ENCODE measurements around the gene VAPA.
A peak's percentile ranks its signal among the peaks of the same experiment; 100 is the strongest.
"Not testable (repeated sequence)": the region's sequence is repeated elsewhere in the genome, so short reads cannot be mapped to it uniquely, and the experiment has no call there.

Gene VAPA

GRCh38 chr18:9906481-9906880 lies 7.3 kb upstream of the VAPA start:
- H3K9me3 ChIP-seq (ENCODE audit: control insufficient read depth, low read depth, low read length) = no peaks in the 10 kb centered on the region
- no peak overlapping the region for H3K4me3 ChIP-seq (ENCODE audit: low read length)
- H3K9ac ChIP-seq (ENCODE audit: low read length) = no peak overlapping the region
- no peaks in the 10 kb centered on the region for H3K4me1 ChIP-seq (ENCODE audit: control insufficient read depth, low read depth, low read length)
- H3K27ac ChIP-seq (ENCODE audit: low read length) = no peak overlapping the region
- no peaks in the 10 kb centered on the region for H3K27me3 ChIP-seq (ENCODE audit: control insufficient read depth, insufficient read depth, low read length)
- H3K36me3 ChIP-seq (ENCODE audit: control insufficient read depth, low read depth, low read length) = no peaks in the 10 kb centered on the region

- Histone ChIP-seq H3K27me3 (ENCODE audit: control insufficient read depth, insufficient read depth, low read length) (peaks cover 3% of the 10 kb centered on the region), H3K36me3 (ENCODE audit: control insufficient read depth, low read depth, low read length) (no peaks in the 10 kb centered on the region), H3K27ac (ENCODE audit: low read length) (no peak overlapping the region), H3K4me1 (ENCODE audit: control insufficient read depth, low read depth, low read length) (peaks cover under 1% of the 10 kb centered on the region), H3K9me3 (ENCODE audit: control insufficient read depth, low read depth, low read length) (no peaks in the 10 kb centered on the region), H3K9ac (ENCODE audit: low read length) (no peak overlapping the region), H3K4me3 (ENCODE audit: low read length) (no peak overlapping the region)
Measured at GRCh38 chr18:9907867-9908266, 5.9 kb upstream of the VAPA start.

- no peak overlapping the region for H3K4me3 ChIP-seq (ENCODE audit: low read length)
Measured at GRCh38 chr18:9910071-9910470, 3.7 kb upstream of the VAPA start.

GRCh38 chr18:9910661-9911060 lies 3.2 kb upstream of the VAPA start:
- Histone ChIP-seq H3K36me3 (ENCODE audit: control insufficient read depth, low read depth, low read length) (no peaks in the 10 kb centered on the region), H3K4me1 (ENCODE audit: control insufficient read depth, low read depth, low read length) (peaks cover 3% of the 10 kb centered on the region), H3K4me3 (ENCODE audit: low read length) (no peak overlapping the region), H3K27ac (ENCODE audit: low read length) (no peak overlapping the region), H3K9ac (ENCODE audit: low read length) (no peak overlapping the region), H3K9me3 (ENCODE audit: control insufficient read depth, low read depth, low read length) (no peaks in the 10 kb centered on the region), H3K27me3 (ENCODE audit: control insufficient read depth, insufficient read depth, low read length) (peaks cover 3% of the 10 kb centered on the region)

More at GRCh38 chr18:9910071-9910470, 3.7 kb upstream of the VAPA start:
- Histone ChIP-seq H3K27me3 (ENCODE audit: control insufficient read depth, insufficient read depth, low read length) (peaks cover 3% of the 10 kb centered on the region), H3K9ac (ENCODE audit: low read length) (no peak overlapping the region), H3K9me3 (ENCODE audit: control insufficient read depth, low read depth, low read length) (no peaks in the 10 kb centered on the region), H3K27ac (ENCODE audit: low read length) (no peak overlapping the region), H3K4me1 (ENCODE audit: control insufficient read depth, low read depth, low read length) (peaks cover 3% of the 10 kb centered on the region), H3K36me3 (ENCODE audit: control insufficient read depth, low read depth, low read length) (no peaks in the 10 kb centered on the region)

GRCh38 chr18:9911226-9911625 lies 2.6 kb upstream of the VAPA start:
- H3K27ac ChIP-seq (ENCODE audit: low read length) = no peak overlapping the region
- no peak overlapping the region for H3K9ac ChIP-seq (ENCODE audit: low read length)
- H3K36me3 ChIP-seq (ENCODE audit: control insufficient read depth, low read depth, low read length) = no peaks in the 10 kb centered on the region
- H3K27me3 ChIP-seq (ENCODE audit: control insufficient read depth, insufficient read depth, low read length) = peaks cover 3% of the 10 kb centered on the region
- no peaks in the 10 kb centered on the region for H3K9me3 ChIP-seq (ENCODE audit: control insufficient read depth, low read depth, low read length)
- peaks cover 8% of the 10 kb centered on the region for H3K4me1 ChIP-seq (ENCODE audit: control insufficient read depth, low read depth, low read length)
- H3K4me3 ChIP-seq (ENCODE audit: low read length) = no peak overlapping the region

GRCh38 chr18:9912285-9912684 lies 1.5 kb upstream of the VAPA start:
- not testable (repeated sequence) for H3K4me3 ChIP-seq (ENCODE audit: low read length); H3K36me3 ChIP-seq (ENCODE audit: control insufficient read depth, low read depth, low read length); H3K27ac ChIP-seq (ENCODE audit: low read length); H3K27me3 ChIP-seq (ENCODE audit: control insufficient read depth, insufficient read depth, low read length); H3K9ac ChIP-seq (ENCODE audit: low read length); H3K9me3 ChIP-seq (ENCODE audit: control insufficient read depth, low read depth, low read length)
- peaks cover 15% of the 10 kb centered on the region for H3K4me1 ChIP-seq (ENCODE audit: control insufficient read depth, low read depth, low read length)

GRCh38 chr18:9913151-9913525 lies 678 bp upstream of the VAPA start:
- Histone ChIP-seq H3K4me3 (ENCODE audit: low read length) (peak overlapping the region; percentile 89), H3K36me3 (ENCODE audit: control insufficient read depth, low read depth, low read length) (no peaks in the 10 kb centered on the region), H3K9me3 (ENCODE audit: control insufficient read depth, low read depth, low read length) (no peaks in the 10 kb centered on the region), H3K9ac (ENCODE audit: low read length) (no peak overlapping the region), H3K4me1 (ENCODE audit: control insufficient read depth, low read depth, low read length) (peaks cover 21% of the 10 kb centered on the region), H3K27ac (ENCODE audit: low read length) (no peak overlapping the region), H3K27me3 (ENCODE audit: control insufficient read depth, insufficient read depth, low read length) (peaks cover 3% of the 10 kb centered on the region)

GRCh38 chr18:9914334-9914583 lies 443 bp downstream of the VAPA start:
- Histone ChIP-seq H3K4me3 (ENCODE audit: low read length) (peak overlapping the region; percentile 89), H3K27ac (ENCODE audit: low read length) (no peak overlapping the region), H3K27me3 (ENCODE audit: control insufficient read depth, insufficient read depth, low read length) (peaks cover 3% of the 10 kb centered on the region), H3K36me3 (ENCODE audit: control insufficient read depth, low read depth, low read length) (no peaks in the 10 kb centered on the region), H3K4me1 (ENCODE audit: control insufficient read depth, low read depth, low read length) (peaks cover 30% of the 10 kb centered on the region), H3K9ac (ENCODE audit: low read length) (peak overlapping the region; percentile 80), H3K9me3 (ENCODE audit: control insufficient read depth, low read depth, low read length) (no peaks in the 10 kb centered on the region)

GRCh38 chr18:9914584-9915290 lies 921 bp downstream of the VAPA start:
- no peaks in the 10 kb centered on the region for H3K9me3 ChIP-seq (ENCODE audit: control insufficient read depth, low read depth, low read length)
- H3K27me3 ChIP-seq (ENCODE audit: control insufficient read depth, insufficient read depth, low read length) = peaks cover 3% of the 10 kb centered on the region
- H3K27ac ChIP-seq (ENCODE audit: low read length) = no peak overlapping the region
- peak overlapping the region; percentile 54 for H3K9ac ChIP-seq (ENCODE audit: low read length)
- H3K4me3 ChIP-seq (ENCODE audit: low read length) = peak overlapping the region; percentile 80
- H3K4me1 ChIP-seq (ENCODE audit: control insufficient read depth, low read depth, low read length) = peaks cover 34% of the 10 kb centered on the region
- no peaks in the 10 kb centered on the region for H3K36me3 ChIP-seq (ENCODE audit: control insufficient read depth, low read depth, low read length)

- Histone ChIP-seq H3K4me3 (ENCODE audit: low read length) (peak overlapping the region; percentile 80), H3K27ac (ENCODE audit: low read length) (no peak overlapping the region), H3K36me3 (ENCODE audit: control insufficient read depth, low read depth, low read length) (no peaks in the 10 kb centered on the region), H3K9me3 (ENCODE audit: control insufficient read depth, low read depth, low read length) (no peaks in the 10 kb centered on the region), H3K4me1 (ENCODE audit: control insufficient read depth, low read depth, low read length) (peaks cover 36% of the 10 kb centered on the region), H3K9ac (ENCODE audit: low read length) (peak overlapping the region; percentile 54), H3K27me3 (ENCODE audit: control insufficient read depth, insufficient read depth, low read length) (peaks cover 3% of the 10 kb centered on the region)
Measured at GRCh38 chr18:9915291-9916076, 1.7 kb downstream of the VAPA start.

- no peak overlapping the region for H3K9ac ChIP-seq (ENCODE audit: low read length)
- peaks cover 3% of the 10 kb centered on the region for H3K27me3 ChIP-seq (ENCODE audit: control insufficient read depth, insufficient read depth, low read length)
- H3K4me3 ChIP-seq (ENCODE audit: low read length) = peak overlapping the region; percentile 80
- no peak overlapping the region for H3K27ac ChIP-seq (ENCODE audit: low read length)
- H3K4me1 ChIP-seq (ENCODE audit: control insufficient read depth, low read depth, low read length) = peaks cover 43% of the 10 kb centered on the region
- H3K36me3 ChIP-seq (ENCODE audit: control insufficient read depth, low read depth, low read length) = no peaks in the 10 kb centered on the region
- H3K9me3 ChIP-seq (ENCODE audit: control insufficient read depth, low read depth, low read length) = no peaks in the 10 kb centered on the region
Measured at GRCh38 chr18:9916077-9916639, 2.3 kb downstream of the VAPA start.

- H3K4me3 ChIP-seq (ENCODE audit: low read length) = no peak overlapping the region
- H3K9ac ChIP-seq (ENCODE audit: low read length) = no peak overlapping the region
Measured at GRCh38 chr18:9916808-9917207, 3.0 kb downstream of the VAPA start.

More at GRCh38 chr18:9916808-9917207, 3.0 kb downstream of the VAPA start:
- Histone ChIP-seq H3K27ac (ENCODE audit: low read length) (no peak overlapping the region), H3K9me3 (ENCODE audit: control insufficient read depth, low read depth, low read length) (no peaks in the 10 kb centered on the region), H3K36me3 (ENCODE audit: control insufficient read depth, low read depth, low read length) (no peaks in the 10 kb centered on the region), H3K27me3 (ENCODE audit: control insufficient read depth, insufficient read depth, low read length) (peaks cover 3% of the 10 kb centered on the region), H3K4me1 (ENCODE audit: control insufficient read depth, low read depth, low read length) (peaks cover 44% of the 10 kb centered on the region)

Data from iPS-18a (cell line).